ENCODE measurements around the gene SMTNL1.

GRCh38 chr11:57529012-57529411 is 8.4 kb upstream of the SMTNL1 start:
- TF ChIP-seq CTCF (conservative IDR thresholded peaks at IDR 0.05; ENCODE audit: low read length) (no peak), EZH2phosphoT487 (IDR thresholded peaks at IDR 0.05; ENCODE audit: borderline replicate concordance) (no peak)
